Tibial nerve (tissue), 4 donors: ENCODE results near the gene DFFB.
"Not testable (repeated sequence)": the region's sequence is repeated elsewhere in the genome, so short reads cannot be mapped to it uniquely, and the experiment has no call there.

ENCODE experiments used
- CTCF ChIP-seq, 5 experiments: fragments of 200-600 bp in 3 of 5; fragments of 450-650 bp in 2 of 5; sonication (generic) in 3 of 5; IDR thresholded peaks; one replicate each; pipeline ENCODE4 v1.5.1; 2016 to 2019; ENCODE audit warnings: antibody characterized with exemption in 5 of 5, mild to moderate bottlenecking in 3 of 5, moderate library complexity in 2 of 5
- EP300 ChIP-seq, 2 donors: sonication (generic); formaldehyde crosslinking; IDR thresholded peaks; one replicate each; pipeline ENCODE4 v1.6.1; 2017; ENCODE audit warnings: antibody characterized with exemption in 2 of 2, mild to moderate bottlenecking in 1 of 2

GRCh38 chr1:3918359-3918758, 61.1 kb downstream of the DFFB start:
- not testable (repeated sequence) for TF ChIP-seq CTCF, EP300 (IDR thresholded peaks at IDR 0.05)
